GM23248 (cell line): ENCODE data around the gene TNS3. TPM values are rescaled to one million over a fixed set of nuclear protein-coding genes. Genes with fewer than 3 reads are reported as not detected.

ENCODE experiments used
- DNase-seq: peaks from one replicate; pipeline ENCODE4 v3.0.0-alpha.2; 2015
- H2AFZ ChIP-seq: fragments of 200-600 bp; sonication (generic); 2 replicates; pipeline ENCODE4 v1.6.1; 2016; ENCODE audit warnings: antibody characterized with exemption
- H3F3A ChIP-seq: fragments of 200-600 bp; sonication (generic); 2 replicates; pipeline ENCODE4 v1.6.1; 2016; ENCODE audit warnings: mild to moderate bottlenecking, antibody characterized with exemption, mixed run types; ENCODE audit not compliant: insufficient read depth
- H3K27ac ChIP-seq: fragments of 200-600 bp; sonication (generic); 2 replicates; pipeline ENCODE4 v1.5.1; 2016; ENCODE audit warnings: mild to moderate bottlenecking
- H3K27me3 ChIP-seq: fragments of 200-600 bp; sonication (generic); replicated peaks from 2 replicates; pipeline ENCODE4 v1.6.1; 2016; ENCODE audit warnings: mild to moderate bottlenecking; ENCODE audit not compliant: insufficient read depth
- H3K36me3 ChIP-seq: fragments of 200-600 bp; sonication (generic); 2 replicates; pipeline ENCODE4 v1.6.1; 2016; ENCODE audit warnings: low read depth, mild to moderate bottlenecking
- H3K4me1 ChIP-seq: fragments of 200-600 bp; sonication (generic); 2 replicates; pipeline ENCODE4 v1.6.1; 2016; ENCODE audit warnings: mild to moderate bottlenecking; ENCODE audit not compliant: insufficient read depth
- H3K4me2 ChIP-seq: fragments of 200-600 bp; sonication (generic); one replicate; pipeline ENCODE4 v1.6.1; 2016; ENCODE audit warnings: mild to moderate bottlenecking; ENCODE audit not compliant: unreplicated experiment
- H3K4me3 ChIP-seq: fragments of 200-600 bp; sonication (generic); 2 replicates; pipeline ENCODE4 v1.5.1; 2016; ENCODE audit warnings: mild to moderate bottlenecking
- H3K79me2 ChIP-seq: fragments of 200-600 bp; sonication (generic); 2 replicates; pipeline ENCODE4 v1.6.1; 2016; ENCODE audit warnings: mild to moderate bottlenecking; ENCODE audit not compliant: insufficient read depth
- H3K9ac ChIP-seq: fragments of 200-600 bp; sonication (generic); 2 replicates; pipeline ENCODE4 v1.6.1; 2016; ENCODE audit warnings: mild to moderate bottlenecking
- H3K9me2 ChIP-seq: fragments of 200-600 bp; sonication (generic); 2 replicates; pipeline ENCODE4 v1.6.1; 2016; ENCODE audit warnings: mixed run types, mild to moderate bottlenecking, moderate library complexity; ENCODE audit not compliant: insufficient read depth
- H3K9me3 ChIP-seq: fragments of 200-600 bp; sonication (generic); one replicate; pipeline ENCODE4 v1.6.1; 2017; ENCODE audit warnings: low read depth
- H4K20me1 ChIP-seq: fragments of 200-600 bp; sonication (generic); 2 replicates; pipeline ENCODE4 v1.6.0; 2016; ENCODE audit not compliant: insufficient read depth
- EZH2 ChIP-seq: fragments of 200-600 bp; sonication (generic); IDR thresholded peaks from 2 replicates; pipeline ENCODE4 v1.6.1; 2018; ENCODE audit warnings: antibody characterized with exemption, mild to moderate bottlenecking; ENCODE audit not compliant: insufficient read depth, poor library complexity, severe bottlenecking
- EZH2phosphoT487 ChIP-seq: fragments of 200-600 bp; sonication (generic); IDR thresholded peaks from 2 replicates; pipeline ENCODE4 v1.6.1; 2018; ENCODE audit warnings: antibody characterized with exemption, moderate library complexity, mild to moderate bottlenecking, low read depth; ENCODE audit not compliant: insufficient read depth
- WGBS, 2 experiments: methylation state at CpG; one replicate each; pipeline ENCODE4 v1.1.6; 2015 to 2017; ENCODE audit warnings: low lambda C conversion rate in 2 of 2, low coverage in 1 of 2; ENCODE audit errors: missing lambda C conversion rate in 2 of 2; 5-methylcytosine and 5-hydroxymethylcytosine counted together
- in situ Hi-C: fragments of 300-500 bp; cut with MboI; formaldehyde crosslinking; loops from 2 replicates; pipeline ENCODE4 v1.15.0; 2020
- polyA plus RNA-seq: library from polyadenylated mRNA; unstranded; fragments of >200 nt; fragmentation: Nextera tagmentation; extraction: Ambion mirVana; gene quantifications from 2 replicates; pipeline ENCODE4 v1.2.1, GENCODE V29; 2016
- total RNA-seq: library from RNA; depleted of rRNA; stranded (reverse); fragments of >200 nt; shearing (Covaris generic); gene quantifications from 2 replicates; pipeline ENCODE4 v1.2.3, GENCODE V29; 2014

The TNS3 gene
- total and polyA plus RNA-seq, 2 experiments from 2014 or later = 18.6 to 47.0 TPM

GRCh38 chr7:47497367-47498096 is 84.4 kb downstream of the TNS3 start:
- no peaks in the 10 kb centered on the region for H3K9me3 ChIP-seq
- no peak overlapping the region for H3K4me2 ChIP-seq
- WGBS, 2 experiments = 41 to 49% methylated on average over 12 of the region's 12 CpGs
- in situ Hi-C loops = no loop called here
- no peaks in the 10 kb centered on the region for H3K27me3 ChIP-seq
- H3K79me2 ChIP-seq = peaks cover 49% of the 10 kb centered on the region
- H3F3A ChIP-seq = no peaks in the 10 kb centered on the region
- H3K9ac ChIP-seq = no peak overlapping the region
- no peaks in the 10 kb centered on the region for H3K36me3 ChIP-seq
- H2AFZ ChIP-seq = no peak overlapping the region
- no peak overlapping the region for H3K27ac ChIP-seq
- H3K4me1 ChIP-seq = peaks cover 30% of the 10 kb centered on the region
- H3K9me2 ChIP-seq = no peaks in the 10 kb centered on the region
- DNase-seq = peak; percentile 33
- TF ChIP-seq EZH2phosphoT487 (no peak), EZH2 (no peak)
- H3K4me3 ChIP-seq = no peak overlapping the region
- H4K20me1 ChIP-seq = no peaks in the 10 kb centered on the region

GRCh38 chr7:47496666-47497065 is 85.2 kb downstream of the TNS3 start:
- DNase-seq = no peak
- H3K36me3 ChIP-seq = no peaks in the 10 kb centered on the region
- H3K4me3 ChIP-seq = no peak overlapping the region
- H3F3A ChIP-seq = no peaks in the 10 kb centered on the region
- H3K9ac ChIP-seq = no peak overlapping the region
- no peak overlapping the region for H3K4me2 ChIP-seq
- no peak for TF ChIP-seq EZH2
- no peak for TF ChIP-seq EZH2phosphoT487
- no peaks in the 10 kb centered on the region for H4K20me1 ChIP-seq
- H3K4me1 ChIP-seq = peaks cover 27% of the 10 kb centered on the region
- no peaks in the 10 kb centered on the region for H3K9me3 ChIP-seq
- no peaks in the 10 kb centered on the region for H3K9me2 ChIP-seq
- in situ Hi-C loops = no loop called here
- WGBS, 2 experiments = 95 to 97% methylated on average over 7 of the region's 7 CpGs
- no peak overlapping the region for H3K27ac ChIP-seq
- no peaks in the 10 kb centered on the region for H3K27me3 ChIP-seq
- peaks cover 58% of the 10 kb centered on the region for H3K79me2 ChIP-seq
- no peak overlapping the region for H2AFZ ChIP-seq

- Histone ChIP-seq H3K4me2 (no peak overlapping the region), H3F3A (no peaks in the 10 kb centered on the region), H3K9ac (no peak overlapping the region), H3K9me2 (no peaks in the 10 kb centered on the region), H3K4me1 (peaks cover 22% of the 10 kb centered on the region), H2AFZ (no peak overlapping the region), H3K79me2 (peaks cover 63% of the 10 kb centered on the region), H3K9me3 (no peaks in the 10 kb centered on the region), H3K4me3 (no peak overlapping the region), H3K27ac (no peak overlapping the region), H3K36me3 (no peaks in the 10 kb centered on the region), H3K27me3 (no peaks in the 10 kb centered on the region), H4K20me1 (no peaks in the 10 kb centered on the region)
- no peak for DNase-seq
- in situ Hi-C loops = no loop called here
- WGBS, 2 experiments = 96 to 98% methylated on average over 11 of the region's 11 CpGs
- no peak for TF ChIP-seq EZH2
- no peak for TF ChIP-seq EZH2phosphoT487
Observed at GRCh38 chr7:47496056-47496665, 85.8 kb downstream of the TNS3 start.

GRCh38 chr7:47493976-47494911 is 87.7 kb downstream of the TNS3 start:
- WGBS, 2 experiments = 50 to 54% methylated on average over 14 of the region's 14 CpGs
- Histone ChIP-seq H4K20me1 (no peaks in the 10 kb centered on the region), H3K9me3 (no peaks in the 10 kb centered on the region), H3K27ac (no peak overlapping the region), H3K4me3 (peak overlapping the region; percentile 26; the same call in 1 of the 2 replicates), H2AFZ (peak overlapping the region; percentile 41), H3F3A (no peaks in the 10 kb centered on the region), H3K4me1 (peaks cover 21% of the 10 kb centered on the region), H3K36me3 (no peaks in the 10 kb centered on the region), H3K27me3 (no peaks in the 10 kb centered on the region), H3K9me2 (no peaks in the 10 kb centered on the region), H3K79me2 (peaks cover 80% of the 10 kb centered on the region), H3K4me2 (peak overlapping the region; percentile 53), H3K9ac (peak overlapping the region; percentile 30; the same call in 1 of the 2 replicates)
- TF ChIP-seq EZH2 = no peak
- no peak for TF ChIP-seq EZH2phosphoT487
- in situ Hi-C loops = no loop called here
- DNase-seq = peak; percentile 40
